A549 (cell line): ENCODE measurements around the gene EXOC3L2. TPM values are rescaled to one million over a fixed set of nuclear protein-coding genes. Genes with fewer than 3 reads are reported as not detected.

Experiments
- ATAC-seq, 2 experiments: fragments of 200-7000 bp in 1 of 2; fragments of >200 bp in 1 of 2; cut with Nextera tagmentation in 1 of 2; cut with Tn5 transposase in 1 of 2; 3 replicates each; pipeline versions ENCODE4 v1.8.0 to v1.9.1; 2018 to 2020; ENCODE audit warnings: mild to moderate bottlenecking in 1 of 2, moderate library complexity in 1 of 2
- CTCF ChIA-PET: fragments of 300-600 bp; sonication (Branson Sonifier 250); formaldehyde crosslinking; extraction: SDS; loops from one replicate; lab custom pipeline; 2021; ENCODE audit warnings: antibody characterized with exemption, inconsistent platforms; lab: Yijun Ruan, JAX
- POLR2A ChIA-PET: fragments of 350-600 bp; formaldehyde crosslinking; extraction: SDS; loops from one replicate; lab custom pipeline; 2021; ENCODE audit warnings: antibody characterized with exemption, inconsistent platforms; lab: Yijun Ruan, JAX
- DNase-seq, 2 experiments: peaks; one replicate each; pipeline versions ENCODE4 v3.0.0 to v3.0.0-alpha.2; 2011 to 2016; ENCODE audit warnings: low read depth in 1 of 2, low spot score in 1 of 2
- FAIRE-seq: peaks from 2 replicates; lab custom pipeline; 2011; peaks lifted over from hg19 to GRCh38; lab: Jason Lieb, UNC
- H3K27ac ChIP-seq, 2 experiments: fragments of >200 bp; sonication (Bioruptor Twin); formaldehyde crosslinking; 3 replicates each; pipeline ENCODE4 v1.5.1; 2016 to 2017
- H3K4me1 ChIP-seq: fragments of >200 bp; sonication (Bioruptor Twin); formaldehyde crosslinking; 3 replicates; pipeline ENCODE4 v1.6.1; 2016
- H3K4me2 ChIP-seq: fragments of >200 bp; sonication (Bioruptor Twin); formaldehyde crosslinking; 3 replicates; pipeline ENCODE4 v1.6.1; 2016
- H3K4me3 ChIP-seq: fragments of >200 bp; sonication (Bioruptor Twin); formaldehyde crosslinking; 3 replicates; pipeline ENCODE4 v1.5.1; 2016
- H3K9me3 ChIP-seq: fragments of >200 bp; sonication (Bioruptor Twin); formaldehyde crosslinking; 3 replicates; pipeline ENCODE4 v1.6.1; 2016
- CHD2 ChIP-seq: fragments of 150-350 bp; IDR thresholded peaks from 2 replicates; pipeline ENCODE4 v1.6.1; 2014; ENCODE audit warnings: low read length; ENCODE audit not compliant: partially characterized antibody
- CTCF ChIP-seq: fragments of >200 bp; sonication (Bioruptor Twin); formaldehyde crosslinking; IDR thresholded peaks from 3 replicates; pipeline ENCODE4 v1.5.1; 2016
- FOSB ChIP-seq: fragments of 250-450 bp; sonication (Bioruptor Pico); IDR thresholded peaks from 2 replicates; pipeline ENCODE4 v1.5.0; 2020; ENCODE audit warnings: mild to moderate bottlenecking, moderate library complexity
- HMGXB4 ChIP-seq: fragments of 250-450 bp; sonication (Bioruptor Pico); IDR thresholded peaks from 2 replicates; pipeline ENCODE4 v1.5.0; 2021; ENCODE audit warnings: mild to moderate bottlenecking, moderate library complexity, borderline replicate concordance
- PHF8 ChIP-seq: fragments of 200-600 bp; sonication (generic); IDR thresholded peaks from 2 replicates; pipeline ENCODE4 v1.6.1; 2016; ENCODE audit warnings: low read depth, mild to moderate bottlenecking, antibody characterized with exemption, moderate library complexity, borderline replicate concordance
- RAD21 ChIP-seq, 2 experiments: fragments of >200 bp in 1 of 2; sonication (Bioruptor Twin) in 1 of 2; formaldehyde crosslinking in 1 of 2; IDR thresholded peaks in 1 of 2; conservative IDR thresholded peaks in 1 of 2; 2 replicates in 1 of 2; 3 replicates in 1 of 2; pipeline ENCODE4 v1.6.1; 2012 to 2018; ENCODE audit warnings: inconsistent platforms in 1 of 2
- SMC3 ChIP-seq: fragments of >200 bp; sonication (Bioruptor Twin); formaldehyde crosslinking; IDR thresholded peaks from 3 replicates; pipeline ENCODE4 v1.6.1; 2018; ENCODE audit warnings: inconsistent platforms
- ZC3H11A ChIP-seq: fragments of 450-650 bp; IDR thresholded peaks from 2 replicates; pipeline ENCODE4 v1.6.1; 2014; ENCODE audit warnings: antibody characterized with exemption, mild to moderate bottlenecking
- ZNF302 ChIP-seq: fragments of 250-450 bp; sonication (Bioruptor Pico); IDR thresholded peaks from 2 replicates; pipeline ENCODE4 v1.9.0; 2021; ENCODE audit warnings: inconsistent platforms, mild to moderate bottlenecking, moderate library complexity
- WGBS: methylation state at CpG from one replicate; pipeline ENCODE4 v1.1.6; 2017; ENCODE audit errors: missing lambda C conversion rate; 5-methylcytosine and 5-hydroxymethylcytosine counted together
- polyA plus RNA-seq, 4 experiments: library from polyadenylated mRNA; depleted of rRNA in 3 of 4; stranded (reverse); fragments of >200 nt; fragmentation: RNase III in 1 of 4; extraction: RNeasy Plus Mini Kit Qiagen cat#74134 plus additional on column Dnase treatment in 1 of 4; gene quantifications; 2 replicates in 3 of 4; 3 replicates in 1 of 4; pipeline ENCODE4 v1.2.3, GENCODE V29; 2011 to 2017
- TF ChIP-seq, protein P1 (sequence below): fragments of >200 bp; sonication (Bioruptor Twin); formaldehyde crosslinking; IDR thresholded peaks from 2 replicates; pipeline ENCODE4 v1.6.1; 2016
- TF ChIP-seq, protein P2 (sequence below): fragments of 200-600 bp; sonication (generic); IDR thresholded peaks from 2 replicates; pipeline ENCODE4 v1.6.1; 2016; ENCODE audit warnings: antibody characterized with exemption, mild to moderate bottlenecking, moderate library complexity

EXOC3L2 gene
- polyA plus RNA-seq, 2 of the 4 experiments (the other 2 are of a cell fraction): 0.16 to 0.50 TPM

- H3K27ac ChIP-seq: no peak overlapping the region
- no peak overlapping the region for H3K4me2 ChIP-seq
- ATAC-seq: no peak
- POLR2A ChIA-PET: no interaction called here
- no peak for FAIRE-seq
- 52% methylated on average over 1 of the region's 1 CpG for WGBS
- no peaks in the 10 kb centered on the region for H3K4me1 ChIP-seq
- H3K4me3 ChIP-seq: no peak overlapping the region
- H3K9me3 ChIP-seq: no peaks in the 10 kb centered on the region
- DNase-seq: no peak
- no peak for TF ChIP-seq ZC3H11A
- no peak for TF ChIP-seq PHF8
- CTCF ChIA-PET: interaction anchor here (0.6 kb wide), 1 partner anchor 15 kb away, joined by 3 read pairs; no protein-coding TSS in a partner anchor
Measured at GRCh38 chr19:45189971-45190370, 55.2 kb downstream of the EXOC3L2 start.

- Histone ChIP-seq H3K27ac (no peak overlapping the region), H3K4me1 (no peaks in the 10 kb centered on the region), H3K4me2 (no peak overlapping the region), H3K9me3 (no peaks in the 10 kb centered on the region), H3K4me3 (no peak overlapping the region)
- FAIRE-seq: no peak
- CTCF ChIA-PET: interaction anchor here (0.8 to 2.8 kb wide), 14 partner anchors 9 to 96 kb away, joined by 3 to 11 read pairs (median 4); partner anchors contain the start of genes BLOC1S3 and NKPD1
- peak in 1 of 2 experiments; percentile 49 for DNase-seq
- TF ChIP-seq RAD21 (conservative IDR thresholded peaks at IDR 0.05 in 1 of 2, IDR thresholded peaks at IDR 0.05 in 1 of 2): peak; percentile 49 to 61; a peak in 4 of 5 replicates
- peak; percentile 64 for TF ChIP-seq CTCF
- no peak for TF ChIP-seq CHD2
- peak; percentile 43 for TF ChIP-seq SMC3
- ATAC-seq: peak; percentile 43 to 71; a peak in 4 of 6 replicates
- POLR2A ChIA-PET: interaction anchor here (1.0 to 1.2 kb wide), 2 partner anchors 9 to 454 kb away, joined by 3 to 9 read pairs; partner anchors contain the start of genes BLOC1S3 and TRAPPC6A
- 40% methylated on average over 12 of the region's 12 CpGs for WGBS
Measured at GRCh38 chr19:45187421-45188100, 57.6 kb downstream of the EXOC3L2 start.

GRCh38 chr19:45186509-45187334 is 58.5 kb downstream of the EXOC3L2 start:
- ChIA-PET CTCF (interaction anchor here (0.6 to 2.8 kb wide), 18 partner anchors 8 to 275 kb away, joined by 3 to 11 read pairs (median 4); partner anchors contain the start of genes BLOC1S3 and NKPD1), POLR2A (interaction anchor here (0.6 to 1.2 kb wide), 3 partner anchors 8 to 455 kb away, joined by 3 to 9 read pairs (median 3); partner anchors contain the start of genes BLOC1S3 and TRAPPC6A)
- ATAC-seq: peak; percentile 73 to 82

More at GRCh38 chr19:45186509-45187334, 58.5 kb downstream of the EXOC3L2 start:
- WGBS: 77% methylated on average over 12 of the region's 12 CpGs
- FAIRE-seq (no peak), DNase-seq (peak in 1 of 2 experiments; percentile 43)
- H3K9me3 ChIP-seq: no peaks in the 10 kb centered on the region
- TF ChIP-seq, protein P1, sequence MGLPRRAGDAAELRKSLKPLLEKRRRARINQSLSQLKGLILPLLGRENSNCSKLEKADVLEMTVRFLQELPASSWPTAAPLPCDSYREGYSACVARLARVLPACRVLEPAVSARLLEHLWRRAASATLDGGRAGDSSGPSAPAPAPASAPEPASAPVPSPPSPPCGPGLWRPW: no peak
- no peak for TF ChIP-seq ZNF302 (CRISPR knock-in tag)
- TF ChIP-seq HMGXB4 (CRISPR knock-in tag): no peak
- TF ChIP-seq, protein P2, sequence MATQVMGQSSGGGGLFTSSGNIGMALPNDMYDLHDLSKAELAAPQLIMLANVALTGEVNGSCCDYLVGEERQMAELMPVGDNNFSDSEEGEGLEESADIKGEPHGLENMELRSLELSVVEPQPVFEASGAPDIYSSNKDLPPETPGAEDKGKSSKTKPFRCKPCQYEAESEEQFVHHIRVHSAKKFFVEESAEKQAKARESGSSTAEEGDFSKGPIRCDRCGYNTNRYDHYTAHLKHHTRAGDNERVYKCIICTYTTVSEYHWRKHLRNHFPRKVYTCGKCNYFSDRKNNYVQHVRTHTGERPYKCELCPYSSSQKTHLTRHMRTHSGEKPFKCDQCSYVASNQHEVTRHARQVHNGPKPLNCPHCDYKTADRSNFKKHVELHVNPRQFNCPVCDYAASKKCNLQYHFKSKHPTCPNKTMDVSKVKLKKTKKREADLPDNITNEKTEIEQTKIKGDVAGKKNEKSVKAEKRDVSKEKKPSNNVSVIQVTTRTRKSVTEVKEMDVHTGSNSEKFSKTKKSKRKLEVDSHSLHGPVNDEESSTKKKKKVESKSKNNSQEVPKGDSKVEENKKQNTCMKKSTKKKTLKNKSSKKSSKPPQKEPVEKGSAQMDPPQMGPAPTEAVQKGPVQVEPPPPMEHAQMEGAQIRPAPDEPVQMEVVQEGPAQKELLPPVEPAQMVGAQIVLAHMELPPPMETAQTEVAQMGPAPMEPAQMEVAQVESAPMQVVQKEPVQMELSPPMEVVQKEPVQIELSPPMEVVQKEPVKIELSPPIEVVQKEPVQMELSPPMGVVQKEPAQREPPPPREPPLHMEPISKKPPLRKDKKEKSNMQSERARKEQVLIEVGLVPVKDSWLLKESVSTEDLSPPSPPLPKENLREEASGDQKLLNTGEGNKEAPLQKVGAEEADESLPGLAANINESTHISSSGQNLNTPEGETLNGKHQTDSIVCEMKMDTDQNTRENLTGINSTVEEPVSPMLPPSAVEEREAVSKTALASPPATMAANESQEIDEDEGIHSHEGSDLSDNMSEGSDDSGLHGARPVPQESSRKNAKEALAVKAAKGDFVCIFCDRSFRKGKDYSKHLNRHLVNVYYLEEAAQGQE: no peak
- TF ChIP-seq FOSB (CRISPR knock-in tag): no peak
- H3K4me1 ChIP-seq: no peaks in the 10 kb centered on the region
- H3K27ac ChIP-seq: no peak overlapping the region
- no peak overlapping the region for H3K4me3 ChIP-seq
- H3K4me2 ChIP-seq: no peak overlapping the region
